Measurements from ENCODE around the gene NEXN.
A peak's percentile ranks its signal among the peaks of the same experiment; 100 is the strongest.

The NEXN gene

DNA sequence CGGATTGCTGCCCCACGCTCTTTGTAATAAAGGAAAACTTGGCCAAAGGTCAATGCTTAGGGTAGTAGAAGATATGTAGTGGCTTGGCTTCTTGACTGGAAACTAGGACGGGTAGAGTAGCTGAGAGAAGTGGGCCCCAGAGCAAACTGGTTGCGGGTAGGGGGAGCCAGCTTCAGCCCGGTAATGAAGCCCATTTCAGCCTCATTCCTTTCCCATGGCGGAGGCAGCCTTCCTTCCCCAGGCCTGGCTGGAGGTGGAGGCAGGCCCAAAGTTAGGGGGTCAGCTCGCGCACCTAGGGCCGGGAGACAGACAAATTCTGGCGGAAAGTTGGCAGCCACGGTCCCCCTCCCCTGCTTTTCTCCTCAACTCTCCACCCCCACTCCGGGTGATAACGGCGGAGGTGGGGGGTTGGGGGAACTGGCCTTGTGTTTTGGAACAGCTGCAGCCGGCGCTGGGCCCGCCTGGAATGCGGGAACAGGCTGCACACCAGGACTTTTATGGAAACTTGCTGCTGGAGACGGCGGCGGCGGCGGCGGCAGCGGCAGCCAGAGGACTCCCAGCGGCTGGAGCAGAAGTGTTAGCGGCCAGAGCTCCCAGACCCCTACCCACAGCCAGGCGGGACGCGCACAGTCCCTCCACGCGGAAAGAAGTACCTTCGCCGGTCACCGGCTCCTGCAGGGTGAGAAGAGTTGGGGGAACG, at the start of gene NEXN:
Gene NEXN (plus strand): TSS at position 544 of the 700 bp plus-strand sequence. CDS start 27,483 bp downstream, outside the sequence.
- H3K27me3 Mint-ChIP-seq, result peaks cover 24 to 29% of the 10 kb centered on the region in 2 donors
- DNase-seq (no peak), ATAC-seq (replicated peaks) (peak; percentile 19 to 60)
- H3K36me3 Mint-ChIP-seq, result peaks cover 10 to 12% of the 10 kb centered on the region in 2 donors
- peaks cover 7 to 19% of the 10 kb centered on the region in 2 donors for H3K4me1 Mint-ChIP-seq
- H3K27ac Mint-ChIP-seq, result peak within 1 kb of the TSS; percentile 63
- H3K4me3 Mint-ChIP-seq, result peak within 1 kb of the TSS; percentile 84 to 89
- no peaks in the 10 kb centered on the region for H3K9me3 Mint-ChIP-seq

DNA sequence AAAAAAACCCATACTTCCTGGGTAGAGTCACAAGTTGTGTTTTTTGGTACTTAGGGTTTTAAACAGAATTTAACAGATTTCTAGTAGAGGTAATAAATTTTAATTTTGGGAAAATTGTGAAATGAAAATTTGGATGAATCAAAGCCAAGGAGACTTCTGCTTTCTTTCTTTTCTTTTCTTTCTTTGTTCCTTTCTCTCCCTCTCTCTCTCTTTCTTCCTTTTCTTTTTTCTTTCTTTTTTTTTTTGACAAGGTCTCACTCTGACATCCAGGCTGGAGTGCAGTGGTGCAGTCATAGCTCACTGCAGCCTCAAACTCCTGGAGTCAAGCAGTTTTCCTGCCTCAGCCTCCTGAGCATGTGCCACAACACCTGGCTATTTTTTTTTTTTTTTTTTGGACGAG, 46.9 kb upstream of the NEXN start:
- H3K4me1 Mint-ChIP-seq, result peaks cover 2 to 5% of the 10 kb centered on the region in 2 donors
- peaks cover 5 to 12% of the 10 kb centered on the region in 2 donors for H3K36me3 Mint-ChIP-seq
- ATAC-seq (replicated peaks), result no peak
- H3K27ac Mint-ChIP-seq, result no peak overlapping the region
- H3K9me3 Mint-ChIP-seq, result no peaks in the 10 kb centered on the region
- no peaks in the 10 kb centered on the region for H3K27me3 Mint-ChIP-seq
- no peak for DNase-seq
- no peak overlapping the region for H3K4me3 Mint-ChIP-seq

DNA sequence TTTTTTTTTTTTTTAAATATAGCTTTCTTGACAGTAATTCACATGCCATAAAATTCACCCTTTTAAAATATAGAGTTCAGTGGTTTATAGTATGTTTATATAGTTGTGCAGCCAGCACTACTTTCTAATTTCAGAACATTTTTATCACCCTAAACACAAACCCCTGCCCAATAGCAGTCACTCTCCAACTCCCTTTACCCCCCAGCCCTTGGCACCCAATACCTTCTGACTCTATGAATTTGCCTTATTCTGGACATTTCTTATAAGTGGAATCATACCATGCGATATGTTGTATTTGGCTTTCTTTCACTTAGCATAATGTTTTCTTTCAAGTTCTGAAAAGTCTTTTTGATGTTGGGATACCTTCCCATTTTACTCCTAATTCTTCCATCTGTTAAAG, 42.5 kb upstream of the NEXN start:
- Mint-ChIP-seq H3K4me3 (no peak overlapping the region), H3K9me3 (no peaks in the 10 kb centered on the region), H3K36me3 (peaks cover 8 to 19% of the 10 kb centered on the region in 2 donors), H3K27ac (no peak overlapping the region), H3K27me3 (no peaks in the 10 kb centered on the region), H3K4me1 (peaks cover 4 to 11% of the 10 kb centered on the region in 2 donors)
- no peak for DNase-seq
- ATAC-seq (replicated peaks), result no peak

DNA sequence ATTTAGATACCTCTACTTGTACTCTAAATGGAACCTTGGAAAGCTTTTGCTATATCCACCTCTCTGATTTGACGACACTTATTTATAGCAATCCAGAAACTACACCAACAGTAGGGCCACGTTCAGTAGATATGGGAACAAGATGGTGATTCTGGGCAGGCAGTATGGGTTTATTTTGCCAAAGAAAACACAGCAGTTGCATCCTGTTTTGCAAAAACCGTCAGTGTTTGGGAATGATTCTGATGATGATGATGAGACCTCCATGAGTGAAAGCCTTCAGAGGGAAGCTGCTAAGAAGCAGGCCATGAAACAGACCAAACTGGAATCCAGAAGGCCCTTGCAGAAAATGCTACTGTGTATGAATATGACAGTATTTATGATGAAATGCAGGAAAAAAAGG, 41.5 kb upstream of the NEXN start:
- Mint-ChIP-seq H3K27ac (no peak overlapping the region), H3K4me1 (peaks cover 4 to 11% of the 10 kb centered on the region in 2 donors), H3K4me3 (no peak overlapping the region), H3K27me3 (no peaks in the 10 kb centered on the region), H3K9me3 (no peaks in the 10 kb centered on the region), H3K36me3 (peaks cover 6 to 17% of the 10 kb centered on the region in 2 donors)
- DNase-seq (no peak), ATAC-seq (replicated peaks) (no peak)

DNA sequence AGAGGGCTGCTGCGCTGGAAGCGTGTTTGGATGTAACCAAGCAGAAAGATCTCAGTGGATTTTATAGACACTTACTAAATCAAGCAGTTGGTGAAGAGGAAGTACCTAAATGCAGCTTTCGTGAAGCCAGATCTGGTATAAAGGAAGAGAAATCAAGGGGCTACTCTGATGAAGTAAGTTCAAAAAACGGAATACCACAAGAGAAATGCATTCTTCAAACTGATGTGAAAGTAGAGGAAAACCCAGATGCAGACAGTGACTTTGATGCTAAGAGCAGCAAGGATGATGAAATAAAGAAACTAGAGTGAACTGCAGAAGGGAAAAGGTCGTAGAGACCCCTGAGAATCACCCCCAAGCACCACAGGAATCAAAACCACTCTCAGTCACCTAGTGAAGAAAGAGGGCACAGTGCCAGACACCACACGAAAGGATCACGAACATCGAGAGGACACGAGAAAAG, 40.8 kb upstream of the NEXN start:
- DNase-seq, result peak; percentile 13
- ATAC-seq (replicated peaks), result peak; percentile 83 to 89
- H3K36me3 Mint-ChIP-seq, result peaks cover 7 to 17% of the 10 kb centered on the region in 2 donors
- no peaks in the 10 kb centered on the region for H3K9me3 Mint-ChIP-seq
- H3K27ac Mint-ChIP-seq, result no peak overlapping the region
- peaks cover 4 to 11% of the 10 kb centered on the region in 2 donors for H3K4me1 Mint-ChIP-seq
- no peaks in the 10 kb centered on the region for H3K27me3 Mint-ChIP-seq
- no peak overlapping the region for H3K4me3 Mint-ChIP-seq

DNA sequence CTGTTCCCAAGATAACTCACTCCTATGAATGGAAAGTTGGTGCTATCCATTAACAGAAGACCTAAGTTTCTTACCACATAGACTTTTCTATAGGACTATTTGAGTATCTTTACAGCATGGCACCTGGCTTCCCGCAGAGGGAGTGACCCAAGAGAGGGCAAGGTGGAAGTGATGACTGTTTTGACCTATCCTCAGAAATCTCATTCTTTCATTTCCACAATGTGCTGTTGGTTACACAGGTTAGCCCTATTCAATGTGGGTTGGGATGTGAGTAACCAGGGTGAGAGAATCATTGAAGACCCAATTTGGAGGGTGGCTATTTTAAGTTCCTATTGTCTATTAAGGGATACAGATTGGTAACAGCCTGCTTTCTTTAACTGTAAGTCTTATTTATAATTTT, 38.3 kb upstream of the NEXN start:
- DNase-seq (no peak), ATAC-seq (replicated peaks) (peak in 1 of 2 donors; percentile 49)
- H3K4me3 Mint-ChIP-seq, result no peak overlapping the region
- H3K9me3 Mint-ChIP-seq, result peaks cover 0 to 12% of the 10 kb centered on the region in 2 donors
- H3K36me3 Mint-ChIP-seq, result peaks cover 28 to 35% of the 10 kb centered on the region in 2 donors
- peaks cover 4 to 11% of the 10 kb centered on the region in 2 donors for H3K4me1 Mint-ChIP-seq
- H3K27me3 Mint-ChIP-seq, result no peaks in the 10 kb centered on the region
- H3K27ac Mint-ChIP-seq, result no peak overlapping the region

DNA sequence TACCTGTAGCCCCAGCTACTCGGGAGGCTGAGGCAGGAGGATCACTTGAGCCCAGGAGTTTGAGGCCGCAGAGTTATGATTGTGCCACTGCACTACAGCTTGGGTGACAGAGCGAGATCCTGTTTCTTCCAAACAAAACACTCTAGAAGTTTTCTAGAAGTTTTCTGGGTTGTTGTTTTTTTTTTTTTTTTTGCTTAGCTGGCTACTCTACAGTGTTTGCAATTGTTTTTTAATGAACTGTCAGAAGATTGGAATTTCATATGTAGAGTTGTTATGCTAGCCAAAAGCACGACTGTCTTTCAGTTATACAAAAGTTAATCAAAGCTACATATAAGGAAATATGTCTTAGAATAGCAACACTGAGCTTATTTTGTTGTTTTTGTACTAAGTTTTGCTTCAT, 30.9 kb upstream of the NEXN start:
- H3K36me3 Mint-ChIP-seq, result peaks cover 53 to 67% of the 10 kb centered on the region in 2 donors
- peaks cover 3 to 11% of the 10 kb centered on the region in 2 donors for H3K4me1 Mint-ChIP-seq
- DNase-seq, result no peak
- H3K27ac Mint-ChIP-seq, result no peak overlapping the region
- H3K4me3 Mint-ChIP-seq, result no peak overlapping the region
- H3K9me3 Mint-ChIP-seq, result peaks cover 13 to 25% of the 10 kb centered on the region in 2 donors
- no peaks in the 10 kb centered on the region for H3K27me3 Mint-ChIP-seq
- ATAC-seq (replicated peaks), result no peak

DNA sequence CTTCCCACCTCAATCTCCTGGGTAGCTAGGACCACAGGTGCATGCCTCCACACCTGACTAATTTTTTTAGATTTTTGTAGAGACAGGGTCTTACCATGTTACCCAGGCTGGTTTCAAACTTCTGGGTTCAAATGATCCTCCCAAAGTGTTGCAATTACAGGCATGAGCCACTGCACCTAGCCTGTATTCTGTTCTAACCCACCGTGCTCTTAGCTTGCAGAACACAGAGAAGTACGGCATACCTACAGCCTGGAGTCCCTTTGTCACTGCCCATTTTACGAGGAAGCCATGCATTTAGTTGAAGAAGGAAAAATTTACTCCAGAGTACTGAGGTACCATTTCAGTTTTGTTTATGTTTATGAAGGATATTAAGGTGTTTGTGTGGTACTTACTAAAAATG, 29.7 kb upstream of the NEXN start:
- peaks cover 52 to 65% of the 10 kb centered on the region in 2 donors for H3K36me3 Mint-ChIP-seq
- H3K9me3 Mint-ChIP-seq, result peaks cover 13 to 23% of the 10 kb centered on the region in 2 donors
- no peak for ATAC-seq (replicated peaks)
- peaks cover 3 to 11% of the 10 kb centered on the region in 2 donors for H3K4me1 Mint-ChIP-seq
- no peak for DNase-seq
- no peak overlapping the region for H3K4me3 Mint-ChIP-seq
- H3K27ac Mint-ChIP-seq, result no peak overlapping the region
- no peaks in the 10 kb centered on the region for H3K27me3 Mint-ChIP-seq

DNA sequence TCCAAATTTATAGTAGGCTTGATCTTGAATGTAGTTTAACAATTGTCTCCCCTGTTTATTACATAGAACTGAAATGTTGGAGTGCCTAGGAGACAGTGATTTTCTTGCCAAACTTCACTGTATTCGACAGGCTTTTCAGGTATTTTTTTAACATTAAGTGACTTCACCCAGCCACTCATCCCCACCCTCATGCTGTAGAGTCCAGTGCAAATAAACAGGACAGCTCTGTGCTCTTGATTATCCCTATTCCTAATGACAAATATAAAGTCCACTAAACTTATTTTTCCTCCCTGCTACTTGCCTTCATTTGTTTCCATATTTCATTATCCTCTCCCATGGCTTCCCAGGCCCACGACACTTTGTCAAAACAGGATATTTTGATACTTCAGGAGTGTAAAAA, 29.2 kb upstream of the NEXN start:
- peaks cover 13 to 20% of the 10 kb centered on the region in 2 donors for H3K9me3 Mint-ChIP-seq
- ATAC-seq (replicated peaks), result no peak
- DNase-seq, result no peak
- H3K27me3 Mint-ChIP-seq, result no peaks in the 10 kb centered on the region
- H3K4me1 Mint-ChIP-seq, result peaks cover 3 to 11% of the 10 kb centered on the region in 2 donors
- no peak overlapping the region for H3K27ac Mint-ChIP-seq
- peaks cover 47 to 59% of the 10 kb centered on the region in 2 donors for H3K36me3 Mint-ChIP-seq
- H3K4me3 Mint-ChIP-seq, result no peak overlapping the region

DNA sequence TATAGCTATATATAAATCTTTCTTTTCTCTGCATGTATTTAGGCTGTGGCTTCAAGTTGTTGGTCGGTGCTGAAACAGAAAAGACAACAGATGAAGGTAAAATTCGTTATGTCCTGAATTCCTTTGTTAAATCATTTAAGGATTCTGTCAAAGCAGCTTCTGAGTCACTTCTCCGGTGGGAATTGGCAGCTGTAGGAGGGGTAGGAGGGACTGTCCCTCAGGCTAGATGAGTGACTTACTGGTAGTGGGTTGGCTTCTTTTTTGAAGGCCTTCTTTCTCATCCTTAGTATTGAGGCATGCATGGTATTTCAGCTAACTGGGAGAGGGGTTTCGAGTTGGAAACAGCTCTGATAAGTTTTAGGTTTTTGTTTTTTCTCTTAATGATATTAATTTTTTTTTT, 22.1 kb upstream of the NEXN start:
- Mint-ChIP-seq H3K27ac (no peak overlapping the region), H3K4me1 (no peaks in the 10 kb centered on the region), H3K36me3 (peaks cover 23 to 31% of the 10 kb centered on the region in 2 donors), H3K9me3 (no peaks in the 10 kb centered on the region), H3K4me3 (no peak overlapping the region), H3K27me3 (no peaks in the 10 kb centered on the region)
- ATAC-seq (replicated peaks), result no peak
- no peak for DNase-seq

DNA sequence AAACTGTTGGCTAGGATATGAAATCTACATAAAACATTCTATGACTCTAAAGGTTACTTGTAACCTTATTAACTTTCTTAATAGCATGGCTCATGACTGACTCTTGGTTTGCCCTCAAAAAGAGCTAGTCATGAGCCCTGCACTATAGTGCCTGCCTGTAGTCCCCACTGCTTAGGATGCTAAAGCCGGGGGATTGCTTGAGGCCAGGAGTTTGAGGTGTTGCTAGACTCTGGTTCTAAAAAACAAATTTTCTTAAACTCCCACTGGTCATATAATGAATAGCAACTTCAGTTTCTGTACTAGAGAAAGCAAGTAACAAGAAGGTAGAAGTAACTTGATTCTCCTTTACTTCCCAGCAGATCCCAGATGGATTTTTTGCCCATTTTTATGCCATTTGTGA, 15.8 kb upstream of the NEXN start:
- ATAC-seq (replicated peaks), result no peak
- H3K27ac Mint-ChIP-seq, result no peak overlapping the region
- H3K9me3 Mint-ChIP-seq, result no peaks in the 10 kb centered on the region
- no peak overlapping the region for H3K4me3 Mint-ChIP-seq
- H3K36me3 Mint-ChIP-seq, result peaks cover 11 to 16% of the 10 kb centered on the region in 2 donors
- no peaks in the 10 kb centered on the region for H3K27me3 Mint-ChIP-seq
- H3K4me1 Mint-ChIP-seq, result no peaks in the 10 kb centered on the region
- DNase-seq, result no peak

DNA sequence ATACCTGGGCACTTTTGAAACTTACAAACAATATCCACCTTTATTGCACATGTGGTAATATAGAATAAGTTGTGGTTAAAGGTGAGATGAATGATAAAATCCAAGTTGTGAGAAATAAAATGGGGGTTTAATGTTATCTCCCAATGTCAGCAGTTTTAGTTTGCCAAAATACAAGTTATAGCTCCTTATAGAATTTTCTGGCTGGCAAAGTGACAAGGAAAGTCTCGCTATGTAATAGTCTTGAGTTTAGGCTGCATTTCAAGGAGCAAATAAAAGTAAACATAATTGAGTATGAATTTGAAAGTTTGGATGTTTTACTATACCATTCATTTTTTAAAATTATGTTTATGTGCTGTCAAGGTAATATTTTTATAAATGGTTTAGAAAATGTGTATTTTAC, 15.0 kb upstream of the NEXN start:
- peaks cover 9 to 16% of the 10 kb centered on the region in 2 donors for H3K36me3 Mint-ChIP-seq
- H3K27ac Mint-ChIP-seq, result no peak overlapping the region
- no peak for DNase-seq
- H3K4me1 Mint-ChIP-seq, result no peaks in the 10 kb centered on the region
- no peak overlapping the region for H3K4me3 Mint-ChIP-seq
- no peaks in the 10 kb centered on the region for H3K27me3 Mint-ChIP-seq
- no peaks in the 10 kb centered on the region for H3K9me3 Mint-ChIP-seq
- no peak for ATAC-seq (replicated peaks)

DNA sequence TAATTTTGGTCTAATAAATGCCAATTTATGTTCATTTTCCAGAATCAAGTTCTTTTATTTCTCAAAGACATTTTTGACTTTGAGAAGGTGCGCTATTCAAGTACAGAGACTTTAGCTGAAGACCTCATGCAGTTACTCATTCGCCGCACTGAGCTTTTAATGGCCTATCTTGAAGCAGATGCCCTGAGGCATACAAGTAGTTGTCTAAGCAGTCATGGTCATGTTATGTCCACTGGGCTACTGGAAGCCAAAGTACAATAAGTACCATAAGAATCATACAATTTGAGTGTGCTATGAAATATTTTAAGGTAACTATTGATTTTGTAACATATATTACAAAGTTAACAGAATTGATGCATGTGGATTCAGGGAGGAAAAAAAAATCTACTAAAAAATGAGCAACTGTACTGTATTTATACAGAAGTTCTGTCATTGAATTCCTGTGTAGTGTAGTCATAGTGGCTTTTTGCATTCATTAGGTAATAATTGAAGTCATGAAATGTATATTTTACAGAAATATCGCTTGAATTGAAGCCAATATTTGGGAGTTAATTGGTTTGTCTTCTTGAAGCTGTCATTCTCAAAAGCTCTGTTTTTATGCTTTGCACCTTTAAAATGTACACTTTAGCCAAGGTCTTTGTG, 13.5 kb upstream of the NEXN start:
- no peak overlapping the region for H3K4me3 Mint-ChIP-seq
- no peak overlapping the region for H3K27ac Mint-ChIP-seq
- ATAC-seq (replicated peaks) (no peak), DNase-seq (no peak)
- peaks cover 3 to 11% of the 10 kb centered on the region in 2 donors for H3K36me3 Mint-ChIP-seq
- no peaks in the 10 kb centered on the region for H3K27me3 Mint-ChIP-seq
- H3K9me3 Mint-ChIP-seq, result no peaks in the 10 kb centered on the region
- no peaks in the 10 kb centered on the region for H3K4me1 Mint-ChIP-seq

DNA sequence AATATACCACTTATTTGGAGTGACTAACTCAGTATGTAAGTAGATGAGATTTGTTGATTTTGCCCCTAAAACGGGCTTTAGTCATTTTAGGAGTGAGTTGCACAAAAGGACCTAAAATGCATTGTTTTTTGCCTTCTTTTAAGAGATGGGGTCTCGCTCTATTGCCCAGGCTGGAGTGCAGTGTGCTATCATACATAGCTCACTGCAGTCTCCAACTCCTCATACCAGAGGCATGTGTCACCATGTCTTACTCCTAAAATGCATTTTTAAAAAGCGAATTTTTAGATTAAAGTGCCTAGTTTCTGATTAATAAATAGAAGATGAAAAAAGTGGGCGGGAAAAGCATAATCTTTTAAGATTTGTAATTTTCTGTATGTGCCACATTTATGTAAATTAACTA, 11.5 kb upstream of the NEXN start:
- DNase-seq, result no peak
- Mint-ChIP-seq H3K27me3 (no peaks in the 10 kb centered on the region), H3K27ac (no peak overlapping the region), H3K36me3 (peaks cover 7 to 14% of the 10 kb centered on the region in 2 donors), H3K4me1 (no peaks in the 10 kb centered on the region), H3K4me3 (no peak overlapping the region), H3K9me3 (no peaks in the 10 kb centered on the region)
- no peak for ATAC-seq (replicated peaks)

DNA sequence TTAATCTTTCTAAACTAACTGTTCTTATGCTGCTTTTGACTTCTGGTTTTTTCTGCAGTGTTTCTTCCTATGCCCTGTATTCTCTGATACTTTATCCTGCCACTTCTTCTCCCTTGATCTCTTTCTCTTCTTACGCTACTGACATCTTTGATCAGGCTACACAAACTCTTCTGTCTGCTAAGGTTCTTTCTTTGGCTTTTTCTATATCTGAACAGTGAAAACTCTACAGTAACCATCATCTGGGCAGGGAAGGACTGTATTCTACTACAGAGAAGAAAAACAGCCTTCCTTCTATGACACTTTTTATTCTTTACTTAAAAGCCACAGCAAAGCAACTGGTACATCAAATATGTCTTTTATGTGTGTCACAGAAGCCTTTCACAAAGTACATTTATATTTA, 7.4 kb upstream of the NEXN start:
- peaks cover 16 to 17% of the 10 kb centered on the region in 2 donors for H3K36me3 Mint-ChIP-seq
- no peak for DNase-seq
- H3K4me3 Mint-ChIP-seq, result no peak overlapping the region
- no peaks in the 10 kb centered on the region for H3K4me1 Mint-ChIP-seq
- no peak overlapping the region for H3K27ac Mint-ChIP-seq
- no peak for ATAC-seq (replicated peaks)
- peaks cover 0 to 4% of the 10 kb centered on the region in 2 donors for H3K27me3 Mint-ChIP-seq
- H3K9me3 Mint-ChIP-seq, result no peaks in the 10 kb centered on the region

All from stimulated activated naive B cell treated with anti-CD40 and anti-IgM and Interleukin-4, amounts not matched to agents 10 μg/mL and 1 μg/mL and 100 μg/mL, for 72 hours (primary cell).